GM11168 (cell line): Measurements from ENCODE around the gene CD22.

Experiments used
- in situ Hi-C: fragments of 300-500 bp; cut with MboI; formaldehyde crosslinking; loops from one replicate; pipeline ENCODE4 v1.12.0; 2022; ENCODE audit warnings: low sequenced_read_pairs; ENCODE audit not compliant: unreplicated experiment

CD22 gene

DNA sequence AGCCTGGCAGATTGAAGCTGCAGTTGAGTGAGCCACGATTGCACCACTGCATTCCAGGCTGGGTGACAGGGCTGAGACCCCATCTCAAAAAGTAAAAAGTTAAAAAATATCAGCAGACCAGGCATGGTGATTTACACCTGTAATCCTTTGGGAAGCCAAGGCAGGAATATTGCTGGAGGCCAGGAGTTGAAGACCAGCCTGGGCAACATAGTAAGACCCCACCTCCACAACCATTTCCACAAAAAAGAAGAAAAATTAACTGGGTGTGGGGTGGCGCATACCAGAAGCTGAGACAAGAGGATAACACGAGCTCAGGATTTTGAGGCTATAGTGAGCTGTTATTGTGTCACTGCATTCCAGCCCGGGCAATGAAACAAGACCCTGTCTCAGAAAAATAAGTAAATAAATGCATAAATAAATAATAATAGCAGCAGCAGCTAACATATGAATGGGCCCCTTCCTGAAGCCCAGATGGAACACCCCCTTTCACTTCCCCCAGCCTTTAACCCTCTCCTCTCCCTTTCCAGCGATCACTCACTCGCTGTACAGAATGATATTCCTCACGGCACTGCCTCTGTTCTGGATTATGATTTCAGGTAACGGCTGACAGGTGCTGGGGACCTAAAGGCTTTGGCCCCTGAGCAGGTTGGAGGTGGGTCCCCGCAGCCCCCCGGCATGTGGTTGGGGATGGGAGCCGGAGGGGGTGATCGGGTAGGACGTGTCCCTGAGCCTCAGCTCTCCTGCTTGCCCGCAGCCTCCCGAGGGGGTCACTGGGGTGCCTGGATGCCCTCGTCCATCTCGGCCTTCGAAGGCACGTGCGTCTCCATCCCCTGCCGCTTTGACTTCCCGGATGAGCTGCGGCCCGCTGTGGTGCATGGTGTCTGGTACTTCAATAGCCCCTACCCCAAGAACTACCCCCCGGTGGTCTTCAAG is 33.9 kb upstream of the CD22 start:
- in situ Hi-C loops = no loop called here

DNA sequence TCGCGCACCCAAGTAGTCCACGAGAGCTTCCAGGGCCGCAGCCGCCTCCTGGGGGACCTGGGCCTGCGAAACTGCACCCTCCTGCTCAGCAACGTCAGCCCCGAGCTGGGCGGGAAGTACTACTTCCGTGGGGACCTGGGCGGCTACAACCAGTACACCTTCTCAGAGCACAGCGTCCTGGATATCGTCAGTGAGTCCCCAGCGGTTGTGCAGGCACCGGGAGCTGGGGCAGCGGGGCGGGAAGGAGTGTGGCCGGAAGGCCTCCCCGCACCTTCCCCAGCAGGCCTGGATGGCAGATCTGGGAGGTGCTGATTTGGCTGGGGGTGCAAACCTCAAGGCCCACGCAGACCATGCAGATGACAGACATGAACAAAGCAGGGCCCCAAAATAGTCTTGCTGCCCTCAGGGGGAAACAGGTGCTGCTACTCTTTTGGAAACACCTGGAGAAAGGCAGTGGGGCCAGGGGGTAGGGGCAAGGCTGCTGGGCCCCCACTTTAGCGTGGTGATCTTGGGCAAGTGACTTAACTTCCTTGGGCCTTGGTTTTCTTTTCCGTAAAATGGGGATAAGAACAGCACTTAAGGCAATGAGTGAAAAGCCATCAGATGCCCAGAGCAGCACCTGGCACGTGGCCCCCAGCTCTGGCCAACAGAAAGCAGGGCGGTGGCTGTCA is 33.1 kb upstream of the CD22 start:
- in situ Hi-C loops = no loop called here

DNA sequence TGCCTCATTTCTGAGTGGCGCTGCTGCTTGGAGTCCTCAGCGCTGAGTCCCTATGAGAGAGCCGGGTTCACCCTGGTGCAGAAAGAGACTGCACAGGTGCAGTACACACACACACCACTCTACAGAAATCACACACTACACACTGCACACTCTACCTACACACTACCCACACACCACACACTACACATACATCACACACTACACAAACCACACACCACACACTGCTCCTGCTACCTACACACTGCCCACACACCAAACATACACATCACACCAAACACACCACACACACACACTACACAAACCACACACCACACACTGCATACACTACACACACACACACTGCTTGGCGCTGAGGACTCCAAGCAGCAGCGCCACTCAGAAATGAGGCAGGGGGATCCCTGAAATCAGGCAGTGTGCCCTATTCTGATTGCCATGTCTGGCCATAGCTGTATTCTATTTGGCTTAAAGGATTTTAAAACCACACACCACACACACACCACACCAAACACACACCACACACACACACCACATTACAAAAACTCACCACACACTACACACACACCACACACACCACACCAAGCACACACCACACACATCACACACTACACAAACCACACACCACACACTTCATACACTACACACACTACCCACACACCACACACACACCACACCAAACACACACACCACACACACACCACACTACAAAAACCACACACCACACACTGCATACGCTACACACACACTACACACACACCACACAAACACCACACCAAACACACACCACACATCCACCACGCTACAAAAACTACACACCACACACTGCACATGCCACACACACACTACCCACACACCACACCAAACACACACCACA is 32.1 kb upstream of the CD22 start:
- in situ Hi-C loops = no loop called here

DNA sequence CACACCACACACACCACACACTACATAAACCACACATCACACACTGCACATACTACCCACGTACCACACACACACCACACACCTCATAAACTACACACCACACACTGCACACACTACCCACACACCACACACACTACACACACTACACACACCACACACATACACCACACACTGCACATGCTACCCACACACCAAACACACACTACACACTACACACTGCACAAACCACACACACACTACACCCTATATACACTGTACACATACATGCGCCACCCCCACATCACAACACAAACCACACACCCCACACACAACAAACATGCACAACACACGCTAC is 31.5 kb upstream of the CD22 start:
- in situ Hi-C loops = no loop called here

DNA sequence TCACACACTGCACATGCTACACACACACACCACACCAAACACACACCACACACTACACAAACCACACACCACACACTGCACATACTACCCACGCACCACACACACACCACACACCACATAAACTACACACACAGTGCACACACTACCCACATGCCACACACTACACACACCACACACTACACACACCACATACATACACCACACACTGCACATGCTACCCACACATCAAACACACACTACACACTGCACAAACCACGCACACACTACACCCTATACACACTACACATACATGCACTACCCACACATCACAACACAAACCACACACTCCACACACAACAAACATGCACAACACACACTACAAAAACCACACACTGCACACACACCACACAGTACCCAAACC is 31.1 kb upstream of the CD22 start:
- in situ Hi-C loops = no loop called here

DNA sequence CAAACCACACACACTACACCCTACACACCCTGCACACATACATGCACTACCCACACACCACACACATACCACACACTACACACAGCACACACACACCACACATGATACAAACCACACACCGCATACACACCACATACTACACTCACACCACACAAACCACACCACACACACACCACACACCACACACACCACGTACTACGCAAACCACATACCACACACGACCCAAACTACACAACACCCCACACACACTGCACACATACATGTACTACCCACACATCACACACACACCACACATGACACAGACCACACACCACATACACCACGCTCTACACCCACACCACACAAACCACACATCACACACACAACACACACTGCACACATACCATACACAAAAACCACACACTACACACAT is 30.4 kb upstream of the CD22 start:
- in situ Hi-C loops = no loop called here

DNA sequence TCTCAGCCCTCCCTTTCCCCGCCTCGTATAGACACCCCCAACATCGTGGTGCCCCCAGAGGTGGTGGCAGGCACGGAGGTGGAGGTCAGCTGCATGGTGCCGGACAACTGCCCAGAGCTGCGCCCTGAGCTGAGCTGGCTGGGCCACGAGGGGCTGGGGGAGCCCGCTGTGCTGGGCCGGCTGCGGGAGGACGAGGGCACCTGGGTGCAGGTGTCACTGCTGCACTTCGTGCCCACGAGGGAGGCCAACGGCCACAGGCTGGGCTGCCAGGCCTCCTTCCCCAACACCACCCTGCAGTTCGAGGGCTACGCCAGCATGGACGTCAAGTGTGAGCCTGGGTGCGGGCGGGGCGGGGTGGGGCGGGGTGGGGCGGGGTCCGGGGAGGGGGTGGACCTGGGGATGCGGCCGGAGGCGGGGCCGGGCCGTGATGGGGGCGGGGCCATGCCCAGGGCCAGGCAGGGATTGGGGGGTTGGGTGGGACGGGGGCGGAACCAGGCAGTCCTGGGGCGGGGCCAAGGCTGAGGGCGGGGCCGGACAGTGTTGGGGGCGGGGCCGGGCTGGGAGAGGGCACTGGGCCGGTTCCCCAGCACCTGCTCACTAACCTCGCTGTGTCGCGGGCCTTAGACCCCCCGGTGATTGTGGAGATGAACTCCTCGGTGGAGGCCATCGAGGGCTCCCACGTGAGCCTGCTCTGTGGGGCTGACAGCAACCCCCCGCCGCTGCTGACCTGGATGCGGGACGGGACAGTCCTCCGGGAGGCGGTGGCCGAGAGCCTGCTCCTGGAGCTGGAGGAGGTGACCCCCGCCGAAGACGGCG is 29.3 kb upstream of the CD22 start:
- in situ Hi-C loops = no loop called here

DNA sequence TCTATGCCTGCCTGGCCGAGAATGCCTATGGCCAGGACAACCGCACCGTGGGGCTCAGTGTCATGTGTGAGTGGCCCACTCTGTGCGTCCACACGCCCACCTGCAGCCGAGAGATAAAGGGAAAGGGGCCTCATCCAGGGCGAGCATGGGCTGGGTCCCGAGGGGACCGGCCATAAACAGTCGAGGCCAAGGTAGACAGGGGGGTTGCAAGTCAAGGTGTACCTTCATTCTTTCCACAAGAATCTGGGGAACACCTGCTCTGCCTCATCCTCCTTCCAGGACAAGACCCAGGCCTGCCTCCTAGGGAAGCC is 28.7 kb upstream of the CD22 start:
- in situ Hi-C loops = no loop called here

DNA sequence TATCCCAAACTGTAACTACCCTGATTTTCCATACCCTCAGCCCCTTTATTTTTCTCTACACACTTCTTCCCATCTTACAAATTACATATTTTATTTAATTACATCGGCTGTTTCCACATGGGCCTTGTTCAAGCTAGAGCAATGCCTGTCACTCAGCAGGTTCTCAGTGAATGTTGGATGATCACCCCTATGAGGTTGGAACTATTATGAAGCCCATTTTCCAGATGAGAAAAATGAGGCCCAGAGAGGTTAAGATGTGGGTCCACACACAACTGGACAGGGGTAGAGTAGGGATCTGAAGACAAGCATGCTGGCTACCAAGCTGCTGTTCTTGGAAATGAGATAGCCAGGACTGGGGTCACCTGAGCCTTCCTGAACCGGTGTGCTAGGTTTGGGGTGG is 27.0 kb upstream of the CD22 start:
- in situ Hi-C loops = no loop called here

DNA sequence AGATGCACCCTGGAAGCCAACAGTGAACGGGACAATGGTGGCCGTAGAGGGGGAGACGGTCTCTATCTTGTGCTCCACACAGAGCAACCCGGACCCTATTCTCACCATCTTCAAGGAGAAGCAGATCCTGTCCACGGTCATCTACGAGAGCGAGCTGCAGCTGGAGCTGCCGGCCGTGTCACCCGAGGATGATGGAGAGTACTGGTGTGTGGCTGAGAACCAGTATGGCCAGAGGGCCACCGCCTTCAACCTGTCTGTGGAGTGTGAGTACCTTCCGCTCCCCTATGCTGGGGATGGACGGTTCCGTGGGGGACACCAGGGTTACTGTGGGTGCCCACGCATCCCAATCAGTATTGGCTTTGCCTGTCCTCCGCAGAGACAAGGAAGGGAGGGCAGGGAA is 26.5 kb upstream of the CD22 start:
- in situ Hi-C loops = no loop called here

DNA sequence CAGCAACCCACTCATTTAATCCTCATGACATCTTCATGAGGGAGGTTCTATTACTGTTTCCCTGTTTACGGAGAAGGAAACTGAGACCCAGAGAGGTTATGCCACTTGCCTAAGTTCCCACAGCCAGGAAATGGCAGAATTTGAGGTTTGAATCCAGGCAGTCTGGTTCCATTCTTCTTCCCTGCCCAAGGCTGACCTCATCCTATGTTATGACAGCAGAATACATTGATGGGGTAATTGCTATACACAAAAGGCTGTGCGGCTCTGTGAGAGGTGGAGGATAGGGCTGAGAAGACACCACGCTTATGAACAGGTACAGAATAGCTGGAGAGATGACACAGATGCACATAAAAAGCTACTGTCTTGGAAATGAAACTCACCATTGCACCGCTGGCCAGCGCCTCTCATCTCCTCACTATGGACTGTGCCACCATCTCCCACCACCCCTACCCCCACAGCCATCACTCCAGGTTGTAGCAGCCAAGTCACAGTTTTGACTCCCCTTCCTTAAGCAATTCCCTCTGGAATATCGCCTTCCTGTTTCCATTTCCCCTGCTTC is 25.6 kb upstream of the CD22 start:
- in situ Hi-C loops = no loop called here

DNA sequence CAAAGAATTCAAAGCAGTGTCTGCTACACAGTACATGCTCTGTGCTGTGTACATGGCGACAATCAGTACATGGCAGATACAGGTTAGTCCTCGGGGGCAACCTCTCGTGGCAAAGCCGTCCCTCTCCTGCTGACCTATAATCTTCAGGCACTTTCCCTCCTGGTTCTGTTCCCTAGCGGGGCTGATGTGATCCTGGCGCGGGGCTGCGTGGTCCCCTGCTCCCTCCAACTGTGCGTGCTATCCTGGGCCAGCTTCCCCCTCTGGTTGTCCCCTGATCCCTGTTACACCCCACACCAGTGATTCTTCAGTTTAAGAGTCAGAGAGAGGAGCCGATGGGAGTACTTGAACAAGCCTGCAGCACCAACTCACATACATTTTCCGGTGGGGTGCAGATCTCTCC is 25.0 kb upstream of the CD22 start:
- in situ Hi-C loops = no loop called here

DNA sequence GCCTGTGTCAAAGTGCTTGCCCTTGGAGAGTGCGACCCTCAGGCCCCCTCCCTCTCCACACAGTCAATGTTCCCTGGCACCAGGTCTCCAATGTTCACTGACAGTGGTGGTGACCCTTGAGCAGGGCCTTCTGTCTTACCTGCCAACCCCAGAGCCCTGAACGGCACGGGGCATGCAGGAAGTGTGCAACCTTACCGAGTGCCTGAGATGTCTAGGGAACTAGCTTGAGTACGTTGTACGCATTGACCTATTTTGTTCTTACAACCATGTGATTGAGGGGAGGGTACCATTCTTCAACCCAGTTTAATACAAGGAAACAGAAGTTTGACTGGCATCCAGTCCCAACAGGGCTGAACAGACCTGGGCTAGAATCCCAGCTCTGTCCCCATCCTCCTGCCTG is 23.8 kb upstream of the CD22 start:
- in situ Hi-C loops = no loop called here

DNA sequence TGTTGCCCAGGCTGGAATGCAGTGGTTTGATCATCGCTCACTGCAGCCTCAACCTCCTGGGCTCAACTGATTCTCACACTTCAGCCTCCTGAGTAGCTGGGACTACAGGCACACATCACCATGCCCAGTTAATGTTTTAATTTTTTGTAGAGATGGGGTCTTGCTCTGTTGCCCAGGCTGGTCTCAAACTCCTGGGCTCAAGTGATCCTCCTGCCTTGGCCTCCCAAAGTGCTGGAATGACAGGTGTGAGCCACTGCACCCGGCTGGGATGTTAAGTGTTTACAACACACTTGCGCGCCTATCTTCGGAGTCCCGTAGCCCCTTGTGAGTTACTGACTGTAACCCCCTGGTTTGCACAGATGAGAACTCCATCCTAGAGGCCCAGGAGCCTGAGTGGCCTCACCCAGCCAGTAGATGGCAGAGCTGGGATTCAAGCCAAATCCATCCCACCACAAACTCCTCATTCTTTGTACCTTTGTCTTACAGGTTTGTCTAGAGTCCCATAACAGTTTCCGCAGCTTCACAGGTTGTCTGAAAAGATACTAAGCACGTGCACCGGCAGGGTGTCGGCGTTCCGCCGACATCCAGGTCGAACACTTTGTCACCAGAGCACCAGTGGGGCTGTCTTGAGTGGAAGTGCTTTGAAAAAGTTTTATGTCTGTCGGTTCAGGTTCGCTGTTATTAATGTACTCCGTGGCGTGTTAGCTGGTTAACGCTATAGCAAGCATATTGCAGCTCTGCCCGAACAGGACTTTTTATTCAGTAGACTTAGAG is 22.3 kb upstream of the CD22 start:
- in situ Hi-C loops = no loop called here

DNA sequence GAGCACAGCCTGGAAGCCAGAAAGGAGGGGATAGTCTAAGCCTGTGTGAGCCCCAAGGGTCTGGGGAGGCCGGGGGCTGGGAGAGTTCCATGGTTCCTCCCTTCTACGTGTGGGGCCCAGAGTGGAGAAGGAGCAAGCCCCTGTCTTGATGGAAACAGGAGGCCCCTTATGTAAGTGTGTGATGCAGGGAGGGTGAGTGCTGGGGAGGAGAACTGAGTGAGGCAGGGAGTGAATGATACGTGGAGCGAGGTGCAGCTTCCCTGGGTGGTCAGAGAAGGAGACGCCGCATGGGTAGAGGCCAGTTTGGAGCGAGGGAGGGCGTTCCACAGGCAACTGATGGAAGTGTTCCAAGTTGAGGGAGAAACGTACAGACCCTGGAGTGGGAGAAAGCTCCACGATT is 21.1 kb upstream of the CD22 start:
- in situ Hi-C loops = no loop called here

DNA sequence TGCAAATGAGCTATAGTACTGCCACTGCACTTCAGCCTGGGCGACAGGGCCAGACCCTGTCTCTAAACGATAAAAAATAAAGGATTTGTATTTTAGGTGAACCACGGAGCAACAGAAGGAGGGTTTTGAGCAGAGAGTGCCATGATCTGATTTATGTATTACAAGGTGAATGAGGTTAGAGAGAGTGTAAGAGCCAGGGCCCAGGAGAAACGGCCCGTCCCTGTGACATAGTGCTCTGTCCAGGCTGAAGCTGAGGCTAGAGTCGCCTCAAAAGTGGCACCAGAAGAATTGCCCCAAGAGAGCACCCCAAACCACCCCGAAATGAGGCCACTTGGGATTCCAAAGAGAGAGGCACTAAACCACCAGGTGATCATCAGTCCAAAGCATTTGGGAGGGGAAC is 20.1 kb upstream of the CD22 start:
- in situ Hi-C loops = no loop called here

DNA sequence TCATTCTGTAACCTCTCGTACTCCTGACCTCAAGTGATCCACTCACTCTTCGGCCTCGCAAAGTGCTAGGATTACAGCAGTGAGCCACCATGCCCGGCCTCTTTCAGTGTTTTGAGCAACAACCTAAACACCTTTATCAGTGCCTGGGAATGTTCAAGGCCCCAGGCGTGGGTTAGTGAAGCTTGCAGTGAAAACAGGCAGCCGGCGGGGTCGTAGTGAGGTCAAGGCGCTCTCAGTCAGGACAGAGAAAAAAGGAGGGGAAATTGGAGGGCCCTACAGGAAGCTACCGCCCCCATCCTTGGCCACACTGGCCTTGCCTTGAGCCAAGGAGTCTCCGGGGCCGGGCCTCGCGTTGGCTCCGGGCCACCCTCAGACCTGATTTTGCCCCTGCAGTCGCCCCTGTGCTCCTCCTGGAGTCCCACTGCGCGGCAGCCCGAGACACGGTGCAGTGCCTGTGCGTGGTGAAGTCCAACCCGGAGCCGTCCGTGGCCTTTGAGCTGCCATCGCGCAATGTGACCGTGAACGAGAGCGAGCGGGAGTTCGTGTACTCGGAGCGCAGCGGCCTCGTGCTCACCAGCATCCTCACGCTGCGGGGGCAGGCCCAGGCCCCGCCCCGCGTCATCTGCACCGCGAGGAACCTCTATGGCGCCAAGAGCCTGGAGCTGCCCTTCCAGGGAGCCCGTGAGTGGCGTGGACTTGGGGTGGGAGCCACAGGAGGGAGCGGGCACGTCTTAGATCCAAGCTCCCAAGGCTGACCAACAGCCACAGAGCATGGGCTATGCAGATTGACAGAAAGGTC is 19.3 kb upstream of the CD22 start:
- in situ Hi-C loops = no loop called here

DNA sequence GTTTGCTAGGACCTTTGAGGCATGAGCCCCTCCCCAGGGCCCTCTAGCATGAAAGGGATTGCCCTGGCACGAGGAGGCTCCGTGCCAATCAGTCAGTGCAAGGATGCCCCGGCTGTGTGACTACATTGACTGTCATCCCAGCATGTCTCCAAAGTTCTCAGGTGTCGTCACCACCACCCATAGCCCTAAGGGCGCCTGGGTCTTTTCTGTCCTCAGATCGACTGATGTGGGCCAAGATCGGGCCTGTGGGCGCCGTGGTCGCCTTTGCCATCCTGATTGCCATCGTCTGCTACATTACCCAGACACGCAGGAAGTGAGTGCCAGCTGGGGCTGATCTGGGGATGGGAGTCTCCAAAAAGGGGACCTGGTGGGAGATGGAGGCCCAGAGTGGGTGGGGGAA is 18.7 kb upstream of the CD22 start:
- in situ Hi-C loops = no loop called here
